ENCODE results near the gene TRIM60.

Gene TRIM60

GRCh38 chr4:165027762-165028402, 3.9 kb upstream of the TRIM60 start:
- H3K27me3 ChIP-seq (ENCODE audit: insufficient read depth, poor library complexity, severe bottlenecking), result no peaks in the 10 kb centered on the region
- H3K27ac ChIP-seq (replicated peaks), result no peak overlapping the region
- H3K4me3 ChIP-seq (replicated peaks; ENCODE audit: insufficient read depth, low read length), result no peak overlapping the region
- no peak for TF ChIP-seq GABPA (IDR thresholded peaks at IDR 0.05; ENCODE audit: low read depth)
- TF ChIP-seq REST (IDR thresholded peaks at IDR 0.05; ENCODE audit: insufficient replicate concordance, low read depth), result no peak
- DNase-seq (ENCODE audit: low read depth in 1 of 2, low spot score in 1 of 2), result no peak

DNA sequence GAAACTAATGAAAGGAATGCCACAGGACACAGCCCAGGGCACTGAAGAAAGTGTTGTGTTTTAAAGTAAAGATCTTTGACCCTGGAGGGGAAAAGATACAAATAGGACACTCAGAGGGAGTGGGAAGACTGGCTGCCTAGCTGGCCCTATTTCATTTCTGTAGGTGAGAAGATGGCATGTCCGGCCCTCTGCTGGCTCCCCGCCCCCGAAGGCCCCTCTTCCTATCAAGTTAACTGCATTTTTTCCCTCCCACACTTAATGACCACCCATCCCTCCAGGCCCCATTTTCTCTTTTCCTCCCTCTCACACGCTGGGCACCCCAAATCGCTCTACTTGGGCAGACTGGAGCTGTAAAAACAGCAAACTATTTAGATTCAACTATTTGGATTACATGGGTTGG, 16.4 kb downstream of the TRIM60 start:
- TF ChIP-seq REST (IDR thresholded peaks at IDR 0.05; ENCODE audit: insufficient replicate concordance, low read depth) (no peak), SPI1 (IDR thresholded peaks at IDR 0.05; ENCODE audit: borderline replicate concordance, low read depth) (no peak)
- DNase-seq (ENCODE audit: low read depth in 1 of 2, low spot score in 1 of 2), result no peak
- Histone ChIP-seq H3K27me3 (ENCODE audit: insufficient read depth, poor library complexity, severe bottlenecking) (no peaks in the 10 kb centered on the region), H3K27ac (replicated peaks) (no peak overlapping the region), H3K4me3 (replicated peaks; ENCODE audit: insufficient read depth, low read length) (no peak overlapping the region)

DNA sequence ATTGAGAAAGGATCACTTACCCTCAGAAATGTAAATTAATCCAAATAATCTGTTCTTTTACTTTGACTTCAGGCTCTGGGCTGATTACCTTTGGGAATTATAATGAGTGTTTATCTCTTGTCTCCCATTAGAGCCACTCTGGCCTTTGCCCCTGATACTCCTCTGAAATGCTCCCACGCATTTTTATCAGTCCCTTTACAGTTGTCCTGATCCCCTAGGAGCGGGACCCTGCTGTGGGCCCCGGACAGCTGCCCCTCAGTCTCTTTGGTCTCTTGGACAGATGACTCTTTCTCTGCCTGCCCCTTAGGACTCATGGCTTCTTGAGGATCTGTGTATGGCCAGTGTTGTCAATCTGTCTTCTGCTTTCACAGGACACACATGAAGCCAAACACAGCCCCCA, 20.8 kb downstream of the TRIM60 start:
- TF ChIP-seq SPI1 (IDR thresholded peaks at IDR 0.05; ENCODE audit: borderline replicate concordance, low read depth) (no peak), CTCF (IDR thresholded peaks at IDR 0.05; ENCODE audit: insufficient read depth, low read length) (no peak), POLR2AphosphoS5 (IDR thresholded peaks at IDR 0.05; ENCODE audit: low read depth) (no peak), GABPA (IDR thresholded peaks at IDR 0.05; ENCODE audit: low read depth) (no peak), REST (IDR thresholded peaks at IDR 0.05; ENCODE audit: insufficient replicate concordance, low read depth) (no peak)
- Histone ChIP-seq H3K27ac (replicated peaks) (no peak overlapping the region), H3K4me3 (replicated peaks; ENCODE audit: insufficient read depth, low read length) (no peak overlapping the region), H3K27me3 (ENCODE audit: insufficient read depth, poor library complexity, severe bottlenecking) (no peaks in the 10 kb centered on the region)
- DNase-seq (ENCODE audit: low read depth in 1 of 2, low spot score in 1 of 2), result no peak

DNA sequence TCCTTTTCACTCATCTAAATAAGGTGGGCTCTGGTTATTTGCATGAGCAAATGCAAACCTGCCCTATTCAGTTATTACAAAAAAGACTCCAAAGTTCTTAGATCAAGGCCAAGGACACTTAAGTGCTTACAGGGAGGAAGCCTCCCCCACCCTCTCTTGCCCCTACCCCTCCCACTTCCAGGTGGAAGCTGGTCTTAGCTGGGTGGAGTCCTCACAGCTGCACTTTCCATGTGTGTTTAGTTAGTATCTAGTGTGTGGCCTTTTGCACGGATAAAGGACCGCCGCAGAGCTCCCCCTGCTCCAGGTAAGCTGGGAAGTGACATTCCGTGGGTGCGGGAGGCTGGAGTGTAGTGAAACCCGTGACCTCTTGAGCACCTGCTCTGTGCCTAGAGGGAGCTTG, 21.8 kb downstream of the TRIM60 start, which contains the start of gene TRIM75:
TRIM75 (plus strand) TSS at position 222 of the 400 bp plus-strand sequence. CDS start 5,282 bp downstream, outside the sequence.
- TF ChIP-seq REST (IDR thresholded peaks at IDR 0.05; ENCODE audit: insufficient replicate concordance, low read depth) (no peak), CTCF (IDR thresholded peaks at IDR 0.05; ENCODE audit: insufficient read depth, low read length) (no peak), GABPA (IDR thresholded peaks at IDR 0.05; ENCODE audit: low read depth) (no peak), POLR2AphosphoS5 (IDR thresholded peaks at IDR 0.05; ENCODE audit: low read depth) (no peak), SPI1 (IDR thresholded peaks at IDR 0.05; ENCODE audit: borderline replicate concordance, low read depth) (no peak)
- Histone ChIP-seq H3K27me3 (ENCODE audit: insufficient read depth, poor library complexity, severe bottlenecking) (no peaks in the 10 kb centered on the region), H3K27ac (replicated peaks) (no peak within 1 kb of the TSS), H3K4me3 (replicated peaks; ENCODE audit: insufficient read depth, low read length) (no peak within 1 kb of the TSS)
- no peak for DNase-seq (ENCODE audit: low read depth in 1 of 2, low spot score in 1 of 2)

Measured in HL-60 (cell line).